HG03439 (cell line): ENCODE data around the gene CCSER2.

Experiments
- ATAC-seq: cut with Tn5 transposase; IDR thresholded peaks from one replicate; pipeline ENCODE4 v1.9.1; 2021; ENCODE audit warnings: mild to moderate bottlenecking, moderate library complexity; ENCODE audit not compliant: unreplicated experiment

Gene CCSER2

DNA sequence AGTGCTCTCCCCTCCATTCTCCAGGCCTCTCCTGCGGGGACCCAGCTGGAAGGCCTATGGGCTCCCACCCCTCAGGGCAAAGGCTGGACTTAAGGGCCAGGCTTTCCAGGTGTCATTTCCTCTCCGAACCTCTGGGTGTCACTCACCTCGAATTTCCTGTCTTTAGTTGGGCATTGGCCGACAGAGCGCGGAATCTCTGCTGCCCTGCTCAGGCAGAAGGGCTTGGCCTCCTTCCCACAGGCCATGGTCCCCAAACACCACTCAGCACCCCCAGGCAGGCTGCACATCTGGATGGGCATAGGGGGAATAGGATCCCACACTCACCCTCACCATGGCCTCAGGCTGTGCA is 212.9 kb downstream of the CCSER2 start:
- ATAC-seq: no peak

DNA sequence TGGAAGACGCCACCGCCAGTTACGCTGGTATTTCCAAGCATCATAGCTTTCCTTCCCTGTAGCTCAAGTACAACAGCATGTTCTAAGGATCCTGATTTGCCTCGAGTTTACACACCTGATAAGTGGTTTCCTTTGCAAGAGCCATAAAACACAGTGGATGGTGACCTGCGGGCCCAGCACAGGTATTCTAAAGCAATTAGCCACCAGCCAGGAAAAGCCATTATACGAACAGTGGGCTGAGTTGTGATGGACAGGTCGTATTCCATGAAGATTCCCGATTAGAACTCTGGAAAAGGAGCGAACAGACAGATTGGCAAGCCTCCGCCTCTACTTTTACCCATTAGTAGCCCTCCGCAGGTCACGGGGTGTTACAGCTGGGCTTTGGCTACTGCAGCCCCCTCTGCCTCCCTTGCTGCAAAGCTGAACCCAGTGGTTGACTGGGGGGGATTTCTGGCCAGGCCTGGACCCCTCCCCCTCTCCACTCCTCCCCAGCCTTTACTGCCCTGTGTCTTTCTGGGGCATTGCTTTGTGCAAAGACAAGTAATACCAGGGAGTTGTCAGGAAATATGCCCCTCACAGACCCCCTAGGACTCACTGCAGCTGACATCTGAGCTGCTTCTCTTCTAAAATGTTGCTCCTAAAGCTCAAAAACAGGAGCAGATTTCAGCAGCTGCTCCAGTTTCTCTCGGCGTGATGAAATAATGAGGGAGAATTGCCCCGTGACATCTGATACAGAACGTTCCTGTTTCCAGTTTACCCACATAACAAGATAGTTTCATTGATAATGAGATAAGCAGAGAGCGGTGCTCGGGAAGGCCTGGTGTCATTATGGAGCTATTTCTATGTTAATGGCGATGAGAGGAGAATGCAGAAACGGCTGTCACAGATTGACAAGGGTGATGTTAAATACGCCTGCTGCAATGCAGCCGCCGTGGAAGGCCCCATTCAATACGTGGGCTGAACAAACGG is 214.4 kb downstream of the CCSER2 start:
- ATAC-seq: no peak

DNA sequence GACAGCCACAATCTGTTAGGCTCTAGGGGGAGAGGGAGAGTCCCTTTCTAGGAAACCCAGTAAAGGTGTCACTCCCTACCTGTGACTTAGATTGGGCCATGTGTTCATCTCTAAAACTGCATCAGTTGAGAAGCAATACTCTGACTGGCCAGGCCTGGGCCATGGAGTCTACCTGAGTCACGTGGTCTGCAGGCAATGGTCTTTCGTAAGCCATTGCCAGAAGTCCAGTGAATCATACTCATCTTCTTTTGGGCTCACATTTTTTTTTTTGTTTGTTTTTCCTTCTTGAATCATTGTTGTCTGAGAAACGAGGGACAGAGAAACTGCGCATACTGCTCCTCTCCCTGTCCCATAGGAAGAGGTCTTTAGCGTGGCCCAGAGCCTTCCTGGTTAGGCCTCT is 215.6 kb downstream of the CCSER2 start:
- no peak for ATAC-seq

DNA sequence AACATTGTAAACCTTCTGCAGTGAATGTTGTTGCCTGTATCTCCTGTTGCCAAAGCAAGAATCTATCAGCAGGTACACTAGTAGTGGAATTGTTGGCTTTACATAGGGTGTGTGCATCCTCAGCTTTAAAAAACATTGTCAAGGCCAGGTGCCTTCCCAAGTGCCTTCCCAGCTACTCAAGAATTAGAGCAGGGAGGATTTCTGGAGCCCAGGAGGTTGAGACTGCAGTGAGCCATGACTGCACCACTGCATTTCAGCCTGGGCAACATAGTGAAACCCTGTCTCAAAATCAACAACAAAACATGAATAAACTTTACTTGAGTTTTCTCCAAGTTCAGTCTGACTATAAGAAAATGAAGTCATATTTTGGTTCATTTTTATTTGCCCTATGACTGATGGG is 217.3 kb downstream of the CCSER2 start:
- ATAC-seq: no peak

DNA sequence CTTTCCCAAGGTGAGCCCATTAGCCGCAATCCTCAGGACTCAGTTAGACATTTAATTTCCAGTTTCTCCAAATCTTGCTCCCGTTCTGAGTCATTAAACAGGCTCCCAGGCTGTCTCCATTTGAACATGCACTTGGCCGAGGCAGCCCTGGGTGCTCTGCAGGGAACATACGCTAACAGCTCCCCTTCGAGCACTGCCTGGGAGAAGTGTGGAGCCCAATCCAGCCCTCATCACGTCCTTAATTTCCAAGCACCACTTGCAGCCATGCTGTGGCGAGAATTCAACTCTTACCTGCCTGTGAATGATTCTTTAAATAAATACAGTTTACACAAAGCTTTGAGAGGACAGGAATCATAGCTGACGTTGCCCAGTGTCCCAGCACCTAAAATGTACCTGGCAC is 218.2 kb downstream of the CCSER2 start:
- no peak for ATAC-seq

DNA sequence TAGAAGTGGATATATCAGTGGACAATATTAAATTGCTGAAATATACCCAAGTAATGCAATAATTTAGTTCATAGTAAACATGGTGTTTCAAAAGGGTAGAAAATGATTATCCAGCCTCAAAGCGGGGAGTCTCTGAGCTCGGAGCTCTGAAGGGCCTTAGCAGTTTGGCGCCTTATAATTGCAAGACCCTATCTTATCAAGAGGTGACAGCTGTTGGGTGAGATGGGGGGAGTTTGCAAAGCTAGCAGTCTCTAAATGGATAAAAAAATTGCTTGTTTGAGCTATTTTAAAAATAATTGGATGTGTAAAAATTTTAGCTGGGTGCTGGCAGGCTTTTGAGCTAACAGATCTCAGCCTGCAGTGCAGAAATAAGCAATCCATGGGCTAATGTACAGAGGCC is 219.2 kb downstream of the CCSER2 start:
- no peak for ATAC-seq

DNA sequence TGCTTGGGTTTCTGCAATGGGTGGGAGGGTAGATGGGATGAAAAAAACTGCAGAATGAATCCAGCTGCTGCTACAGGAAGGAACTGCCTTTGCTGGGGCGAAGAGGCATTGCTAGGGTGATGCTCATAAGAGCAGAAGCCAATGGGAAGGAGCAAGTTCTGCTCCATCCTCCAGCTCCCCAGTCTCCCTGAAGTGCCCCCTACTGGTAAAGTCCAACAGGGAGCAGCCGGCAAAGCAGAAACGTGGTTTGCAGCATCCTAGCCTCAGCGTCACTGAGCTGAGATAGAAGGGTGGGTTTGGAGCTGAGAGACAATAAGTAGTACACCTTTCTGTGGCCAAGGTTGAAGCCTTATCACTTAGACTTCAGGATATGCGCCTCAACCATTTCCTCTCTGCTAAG is 220.5 kb downstream of the CCSER2 start:
- ATAC-seq: no peak

DNA sequence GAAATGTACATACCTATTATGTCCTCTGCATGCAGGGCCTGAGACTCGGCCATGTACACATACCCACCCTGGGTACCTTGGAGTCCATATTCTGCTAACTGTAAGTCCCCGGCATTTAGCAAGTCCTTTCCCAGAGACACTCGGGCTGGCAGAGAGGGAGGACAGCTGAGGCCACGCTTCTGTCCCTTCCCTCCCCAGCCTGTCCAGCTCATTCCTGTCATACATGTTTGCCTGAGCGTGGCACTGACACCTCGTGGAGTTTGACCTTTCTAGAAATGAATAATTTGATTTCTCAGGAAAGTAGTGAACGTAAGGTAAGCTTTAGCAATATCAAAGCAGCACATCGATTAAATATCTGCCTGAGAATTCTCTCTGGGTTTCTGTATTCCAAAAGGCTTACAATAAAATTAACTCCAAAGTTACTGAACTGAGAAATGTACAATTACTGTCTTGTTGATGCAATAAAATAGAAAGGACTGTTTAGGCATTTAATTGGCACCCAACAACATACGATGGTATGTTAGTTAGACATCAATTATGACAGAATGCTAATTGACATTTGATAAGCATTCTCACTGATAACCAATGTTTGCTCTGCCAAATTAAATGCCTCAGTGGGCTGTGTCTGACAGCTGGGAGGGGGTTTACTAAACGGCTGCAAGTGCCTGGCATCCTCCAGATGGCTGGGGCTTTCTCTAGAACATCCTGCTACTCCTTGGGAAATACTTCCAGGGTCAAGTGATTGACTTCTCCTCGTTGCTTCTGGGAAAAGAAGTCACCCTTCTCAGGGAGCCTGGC is 221.2 kb downstream of the CCSER2 start:
- no peak for ATAC-seq

DNA sequence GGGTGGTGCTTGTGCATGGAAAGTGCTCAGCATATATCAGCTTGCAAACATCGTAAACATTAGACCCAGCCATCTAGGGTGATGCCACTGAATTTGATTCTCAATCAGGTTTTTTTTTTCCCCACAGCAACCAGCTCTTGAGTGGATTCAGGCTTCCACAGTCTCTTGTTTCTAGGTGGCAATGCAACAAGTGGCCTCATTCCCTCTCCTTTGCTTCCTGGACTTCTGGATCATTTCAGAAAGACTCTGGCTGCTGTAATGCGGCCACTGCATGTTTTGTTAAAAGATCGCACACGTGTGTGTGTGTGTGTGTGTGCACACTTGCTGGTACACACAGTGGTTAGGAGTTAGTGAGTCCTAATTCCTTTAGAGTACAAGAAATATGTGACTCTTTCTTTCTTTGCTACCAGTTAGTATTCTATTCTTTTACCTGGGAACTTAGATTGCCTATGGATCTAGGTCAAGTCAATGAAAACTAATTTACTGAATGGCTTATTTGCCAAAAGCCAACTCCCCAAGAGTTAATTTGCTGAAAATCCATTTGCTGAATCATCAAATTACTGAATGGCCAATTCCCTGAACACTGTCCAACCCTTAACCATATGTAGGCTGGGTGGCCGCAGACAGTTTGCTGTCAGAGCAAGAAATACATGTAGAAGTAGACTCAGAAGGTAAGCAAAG is 222.5 kb downstream of the CCSER2 start:
- no peak for ATAC-seq

DNA sequence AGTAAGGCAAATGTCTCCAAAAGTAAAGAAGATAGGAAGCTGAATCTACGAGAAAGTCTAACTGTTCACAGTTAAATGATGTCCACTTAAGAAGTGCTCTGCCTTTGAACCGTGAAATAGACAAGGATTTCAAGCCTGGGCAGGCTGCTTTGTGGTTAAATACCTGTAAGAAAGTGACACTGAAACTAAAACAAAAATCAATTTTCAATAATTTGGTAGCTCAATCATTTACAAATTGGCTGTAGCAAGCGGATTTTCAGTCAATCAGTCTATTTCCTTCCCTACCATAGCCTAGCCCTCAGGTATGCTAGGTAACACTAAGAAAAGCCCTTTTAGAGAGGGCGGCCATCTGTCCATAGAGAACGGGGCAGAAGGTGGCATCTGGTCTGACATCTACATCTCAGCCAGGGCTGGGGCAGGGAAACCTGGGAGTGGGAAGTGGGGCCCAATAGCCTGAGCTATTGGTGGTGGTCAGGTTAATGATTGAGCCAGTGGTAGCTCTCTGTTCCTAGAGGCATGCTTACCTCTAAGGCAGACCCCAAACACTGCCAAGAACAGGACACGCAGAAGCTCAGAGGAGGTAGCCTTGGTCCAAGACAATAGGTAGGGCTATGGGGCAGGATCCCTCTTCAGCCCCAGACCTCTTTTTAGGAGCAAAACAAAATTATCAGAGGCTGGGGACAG is 223.2 kb downstream of the CCSER2 start:
- no peak for ATAC-seq

DNA sequence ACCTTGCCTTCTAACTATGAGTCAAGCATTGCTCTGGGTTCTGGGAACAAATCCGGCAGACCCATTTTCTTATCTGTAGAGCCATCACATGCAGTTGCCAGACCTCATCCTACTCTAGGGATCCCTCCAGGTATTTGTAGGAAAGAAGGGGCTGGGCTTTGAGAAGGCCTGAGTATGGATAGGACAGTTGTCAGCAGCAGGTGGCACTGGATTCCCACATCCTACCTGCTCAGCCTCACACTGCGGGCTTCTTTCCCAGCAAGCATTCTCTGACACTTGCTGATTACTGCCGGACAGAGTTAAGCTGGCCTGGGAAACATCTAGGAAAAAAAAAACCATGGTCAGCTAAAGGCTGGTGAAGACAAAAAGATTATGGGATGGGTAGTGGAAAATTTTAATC is 224.1 kb downstream of the CCSER2 start:
- ATAC-seq: no peak

DNA sequence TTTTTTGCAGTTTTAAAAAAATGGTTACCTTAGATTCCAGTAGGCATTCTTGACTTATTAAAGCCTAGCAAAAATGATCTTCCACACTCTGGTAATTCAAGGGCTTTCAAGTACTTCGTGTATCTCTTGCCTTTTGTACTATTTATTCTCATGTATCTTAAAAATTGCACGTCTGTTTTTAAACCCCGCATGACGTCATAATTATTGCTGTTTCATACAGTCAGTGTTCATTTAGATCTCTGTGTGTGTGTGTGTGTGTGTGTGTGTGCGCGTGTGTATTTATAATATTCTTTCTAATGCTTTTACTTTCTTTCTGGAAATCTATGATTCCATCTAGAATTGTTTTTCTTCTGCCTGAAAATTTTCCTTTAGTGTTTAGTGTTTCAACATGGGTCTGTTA is 234.2 kb downstream of the CCSER2 start:
- no peak for ATAC-seq

DNA sequence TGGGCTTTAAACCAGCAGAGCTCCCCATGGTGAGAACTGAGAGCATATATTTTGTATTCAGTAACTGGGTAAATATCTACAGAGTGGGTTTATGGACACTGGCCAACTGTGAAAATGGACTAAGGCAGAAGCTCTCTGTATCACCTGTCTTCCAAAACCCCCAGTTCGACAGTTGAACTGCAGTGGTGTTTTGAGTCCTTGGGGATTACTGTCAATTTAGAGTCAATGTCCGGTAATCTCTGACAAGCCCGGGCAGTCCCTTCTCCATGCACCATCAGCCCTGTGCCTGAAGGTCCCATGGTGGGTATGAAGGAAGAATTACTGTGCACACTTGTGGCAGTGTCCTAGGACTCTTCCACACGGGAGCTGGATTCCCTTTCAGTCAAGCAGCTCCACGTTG is 235.0 kb downstream of the CCSER2 start:
- ATAC-seq: no peak

DNA sequence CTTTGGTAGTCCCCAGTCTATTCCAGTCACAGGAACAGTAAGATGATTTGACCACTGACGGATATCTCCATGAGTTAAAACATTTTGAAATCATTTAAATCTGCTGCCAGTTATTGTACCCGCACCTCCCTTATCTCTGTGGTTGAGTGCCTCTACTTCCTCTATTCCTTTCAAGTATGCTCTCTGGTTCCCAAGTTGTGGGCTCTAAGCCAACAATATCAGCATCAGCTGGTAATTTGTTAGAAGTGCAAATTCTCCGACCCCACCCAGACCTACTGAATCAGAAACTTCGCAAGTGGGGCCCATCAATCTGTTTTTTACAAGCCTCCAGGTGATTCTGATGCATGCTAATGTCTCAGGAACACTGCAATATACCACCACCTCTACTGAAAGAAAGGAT is 235.5 kb downstream of the CCSER2 start:
- no peak for ATAC-seq

DNA sequence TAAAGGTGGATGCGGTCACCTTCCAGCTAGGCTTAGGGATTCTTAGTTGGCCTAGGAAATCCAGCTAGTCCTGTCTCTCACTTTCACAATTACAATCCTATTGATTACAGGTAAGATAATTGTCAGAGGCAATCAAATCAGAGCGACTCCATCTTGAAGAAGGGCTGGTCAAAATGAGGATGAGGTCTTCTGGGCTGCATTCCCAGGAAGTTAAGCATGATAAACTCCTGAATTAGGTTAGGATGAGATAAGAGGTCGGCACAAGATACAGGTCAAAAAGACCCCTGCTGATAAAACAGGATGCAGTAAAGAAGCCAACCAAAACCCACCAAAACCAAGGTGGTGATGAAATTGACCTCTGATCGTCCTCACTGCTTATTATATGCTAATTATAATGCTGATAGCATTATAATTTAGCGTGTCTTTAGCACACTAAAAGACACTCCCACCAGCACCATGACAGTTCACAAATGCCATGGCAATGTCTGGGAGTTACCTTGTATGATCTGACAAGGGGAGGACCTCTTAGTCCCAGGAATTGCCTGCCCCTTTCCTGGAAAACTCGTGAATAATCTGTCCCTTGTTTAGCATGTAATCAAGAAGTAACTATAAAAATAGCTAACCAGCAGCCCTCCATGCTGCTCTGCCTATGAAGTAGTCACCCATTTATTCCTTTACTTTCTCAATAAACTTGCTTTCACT is 237.6 kb downstream of the CCSER2 start:
- no peak for ATAC-seq

DNA sequence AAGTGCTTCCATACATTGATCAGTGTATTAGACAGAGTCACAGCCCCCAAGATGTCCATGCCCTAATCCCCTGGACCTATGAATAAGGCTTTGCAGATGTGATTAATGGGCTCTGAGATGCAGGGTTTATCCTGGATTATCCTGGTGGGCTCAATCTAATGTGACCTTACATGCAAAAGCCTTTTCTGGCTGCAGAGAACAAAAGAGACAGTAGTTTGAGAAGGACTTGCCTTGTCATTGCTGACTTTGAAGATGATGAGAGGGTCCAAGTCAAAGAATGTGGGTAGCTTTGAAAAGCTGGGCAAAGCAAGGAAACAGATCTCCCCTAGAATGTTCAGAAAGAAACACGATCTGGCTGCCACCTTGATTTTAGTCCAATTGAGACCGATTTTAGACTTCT is 238.7 kb downstream of the CCSER2 start:
- no peak for ATAC-seq
